Measurements from ENCODE around the gene ALG14. TPM values are rescaled to one million over a fixed set of nuclear protein-coding genes. Genes with fewer than 3 reads are reported as not detected.
"Not testable (repeated sequence)": the region's sequence is repeated elsewhere in the genome, so short reads cannot be mapped to it uniquely, and the experiment has no call there.

Gene ALG14
- total and polyA plus RNA-seq, 2 donors from 2014 or later: 8.6 to 11.3 TPM

GRCh38 chr1:94998748-94999147 lies 74.0 kb downstream of the ALG14 start:
- intact Hi-C loops (cut with DNase I): no loop called here
- DNase-seq (no peak), FAIRE-seq (no peak)
- Histone ChIP-seq H3K4me3 (ENCODE audit: low read length in 3 of 3) (no peak overlapping the region), H3K27ac (ENCODE audit: low read depth in 2 of 2, low read length in 2 of 2) (no peak overlapping the region), H3K9ac (ENCODE audit: low read length in 3 of 3) (no peak overlapping the region), H3K36me3 (ENCODE audit: control insufficient read depth in 2 of 3, insufficient read depth in 3 of 3, low read length in 3 of 3) (no peaks in the 10 kb centered on the region), H3K9me3 (ENCODE audit: control insufficient read depth in 2 of 3, insufficient read depth in 1 of 3, low read length in 3 of 3) (no peaks in the 10 kb centered on the region), H3K4me1 (ENCODE audit: control insufficient read depth in 2 of 3, insufficient read depth in 2 of 3, low read depth in 1 of 3, low read length in 3 of 3) (peaks cover 0 to 17% (median 9%) of the 10 kb centered on the region in 3 donors), H3K27me3 (ENCODE audit: control insufficient read depth, insufficient read depth, low read length) (no peaks in the 10 kb centered on the region)
- no peak for TF ChIP-seq CTCF (IDR thresholded peaks at IDR 0.05; ENCODE audit: borderline replicate concordance, extremely low read depth, insufficient read depth)

DNA sequence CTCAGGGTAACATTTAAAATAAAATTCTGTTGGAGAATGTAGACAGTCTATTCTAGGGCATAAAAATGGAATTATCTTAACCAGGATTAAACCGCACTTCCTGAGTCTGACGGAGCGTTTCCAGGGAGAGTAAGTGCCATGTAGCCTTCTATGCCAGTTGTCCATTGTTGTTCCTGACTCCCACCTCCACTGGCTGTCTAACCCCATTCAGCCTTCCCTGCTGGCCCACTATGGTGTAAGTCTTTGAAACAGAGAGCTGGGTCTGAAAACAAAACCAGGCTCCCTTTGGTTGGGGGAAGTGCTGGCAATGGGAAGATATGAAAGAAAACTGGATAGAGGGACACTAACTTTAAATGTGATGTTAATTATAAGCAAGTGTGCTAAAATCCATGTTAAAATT lies 74.6 kb downstream of the ALG14 start:
- Histone ChIP-seq H3K27ac (ENCODE audit: low read depth in 2 of 2, low read length in 2 of 2) (no peak overlapping the region), H3K4me1 (ENCODE audit: control insufficient read depth in 2 of 3, insufficient read depth in 2 of 3, low read depth in 1 of 3, low read length in 3 of 3) (peaks cover 0 to 16% (median 11%) of the 10 kb centered on the region in 3 donors), H3K36me3 (ENCODE audit: control insufficient read depth in 2 of 3, insufficient read depth in 3 of 3, low read length in 3 of 3) (no peaks in the 10 kb centered on the region), H3K27me3 (ENCODE audit: control insufficient read depth, insufficient read depth, low read length) (no peaks in the 10 kb centered on the region), H3K9me3 (ENCODE audit: control insufficient read depth in 2 of 3, insufficient read depth in 1 of 3, low read length in 3 of 3) (no peaks in the 10 kb centered on the region), H3K4me3 (ENCODE audit: low read length in 3 of 3) (no peak overlapping the region), H3K9ac (ENCODE audit: low read length in 3 of 3) (no peak overlapping the region)
- no peak for DNase-seq
- intact Hi-C loops (cut with DNase I): no loop called here
- TF ChIP-seq CTCF (IDR thresholded peaks at IDR 0.05; ENCODE audit: borderline replicate concordance, extremely low read depth, insufficient read depth): no peak
- no peak for FAIRE-seq

- DNase-seq; H3K4me3 ChIP-seq (ENCODE audit: low read length in 3 of 3); H3K27ac ChIP-seq (ENCODE audit: low read depth in 2 of 2, low read length in 2 of 2); FAIRE-seq; H3K9ac ChIP-seq (ENCODE audit: low read length in 3 of 3); H3K4me1 ChIP-seq (ENCODE audit: control insufficient read depth in 2 of 3, insufficient read depth in 2 of 3, low read depth in 1 of 3, low read length in 3 of 3); H3K9me3 ChIP-seq (ENCODE audit: control insufficient read depth in 2 of 3, insufficient read depth in 1 of 3, low read length in 3 of 3); H3K36me3 ChIP-seq (ENCODE audit: control insufficient read depth in 2 of 3, insufficient read depth in 3 of 3, low read length in 3 of 3); intact Hi-C loops (cut with DNase I); H3K27me3 ChIP-seq (ENCODE audit: control insufficient read depth, insufficient read depth, low read length): not testable (repeated sequence)
These were observed 77.2 kb downstream of the ALG14 start for GRCh38 chr1:94995536-94995935.

- Histone ChIP-seq H3K9ac (ENCODE audit: low read length in 3 of 3) (no peak overlapping the region), H3K36me3 (ENCODE audit: control insufficient read depth in 2 of 3, insufficient read depth in 3 of 3, low read length in 3 of 3) (no peaks in the 10 kb centered on the region), H3K4me1 (ENCODE audit: control insufficient read depth in 2 of 3, insufficient read depth in 2 of 3, low read depth in 1 of 3, low read length in 3 of 3) (peaks cover 0 to 6% (median 4%) of the 10 kb centered on the region in 3 donors), H3K4me3 (ENCODE audit: low read length in 3 of 3) (no peak overlapping the region), H3K27ac (ENCODE audit: low read depth in 2 of 2, low read length in 2 of 2) (peak overlapping the region in 1 of 2 donors; percentile 68), H3K27me3 (ENCODE audit: control insufficient read depth, insufficient read depth, low read length) (no peaks in the 10 kb centered on the region), H3K9me3 (ENCODE audit: control insufficient read depth in 2 of 3, insufficient read depth in 1 of 3, low read length in 3 of 3) (no peaks in the 10 kb centered on the region)
- TF ChIP-seq CTCF (IDR thresholded peaks at IDR 0.05; ENCODE audit: borderline replicate concordance, extremely low read depth, insufficient read depth): no peak
- DNase-seq: no peak
- FAIRE-seq: no peak
- intact Hi-C loops (cut with DNase I): no loop called here
These were observed 77.9 kb downstream of the ALG14 start for GRCh38 chr1:94994805-94995204.

Measured in kidney (tissue), 14 donors.